Tibial artery (tissue), 4 donors: ENCODE data around the gene KRT74.

Experiments
- DNase-seq, 2 donors: peaks; one replicate each; pipeline ENCODE4 v3.0.0-alpha.2; 2019
- H3K27ac ChIP-seq, 2 donors: fragments of 200-600 bp; sonication (generic) in 1 of 2; 1 replicate in 1 of 2; 2 replicates in 1 of 2; pipeline ENCODE4 v1.5.1; 2018 to 2019; ENCODE audit warnings: mild to moderate bottlenecking in 1 of 2
- H3K27me3 ChIP-seq, 2 donors: fragments of 200-600 bp; sonication (generic) in 1 of 2; one replicate each; pipeline versions ENCODE4 v1.5.1 to v1.6.0; 2016 to 2019
- H3K36me3 ChIP-seq, 3 donors: fragments of 200-600 bp; sonication (generic) in 2 of 3; one replicate each; pipeline ENCODE4 v1.5.1; 2016 to 2019; ENCODE audit warnings: mild to moderate bottlenecking in 2 of 3
- H3K4me1 ChIP-seq, 4 donors: fragments of 200-600 bp; sonication (generic) in 2 of 4; 1 replicate in 3 of 4; 2 replicates in 1 of 4; pipeline ENCODE4 v1.5.1; 2016 to 2019
- H3K4me3 ChIP-seq, 2 donors: fragments of 200-600 bp; sonication (generic) in 1 of 2; 1 replicate in 1 of 2; 2 replicates in 1 of 2; pipeline ENCODE4 v1.5.1; 2018 to 2019; ENCODE audit warnings: mild to moderate bottlenecking in 2 of 2
- H3K9me3 ChIP-seq, 3 donors: fragments of 200-600 bp; sonication (generic) in 1 of 3; one replicate each; pipeline ENCODE4 v1.5.1; 2016 to 2019
- intact Hi-C: fragments of 100-400 bp; cut with DNase I; formaldehyde crosslinking; loops from one replicate; pipeline ENCODE4 v1.15.0; 2023; ENCODE audit warnings: low total_unique reads
- TF ChIP-seq, protein P1 (sequence below), 2 experiments: fragments of 200-600 bp in 1 of 2; fragments of 450-650 bp in 1 of 2; IDR thresholded peaks; one replicate each; pipeline ENCODE4 v1.5.1; 2017 to 2019; ENCODE audit warnings: antibody characterized with exemption in 2 of 2, mild to moderate bottlenecking in 1 of 2, moderate library complexity in 1 of 2

KRT74 gene

DNA sequence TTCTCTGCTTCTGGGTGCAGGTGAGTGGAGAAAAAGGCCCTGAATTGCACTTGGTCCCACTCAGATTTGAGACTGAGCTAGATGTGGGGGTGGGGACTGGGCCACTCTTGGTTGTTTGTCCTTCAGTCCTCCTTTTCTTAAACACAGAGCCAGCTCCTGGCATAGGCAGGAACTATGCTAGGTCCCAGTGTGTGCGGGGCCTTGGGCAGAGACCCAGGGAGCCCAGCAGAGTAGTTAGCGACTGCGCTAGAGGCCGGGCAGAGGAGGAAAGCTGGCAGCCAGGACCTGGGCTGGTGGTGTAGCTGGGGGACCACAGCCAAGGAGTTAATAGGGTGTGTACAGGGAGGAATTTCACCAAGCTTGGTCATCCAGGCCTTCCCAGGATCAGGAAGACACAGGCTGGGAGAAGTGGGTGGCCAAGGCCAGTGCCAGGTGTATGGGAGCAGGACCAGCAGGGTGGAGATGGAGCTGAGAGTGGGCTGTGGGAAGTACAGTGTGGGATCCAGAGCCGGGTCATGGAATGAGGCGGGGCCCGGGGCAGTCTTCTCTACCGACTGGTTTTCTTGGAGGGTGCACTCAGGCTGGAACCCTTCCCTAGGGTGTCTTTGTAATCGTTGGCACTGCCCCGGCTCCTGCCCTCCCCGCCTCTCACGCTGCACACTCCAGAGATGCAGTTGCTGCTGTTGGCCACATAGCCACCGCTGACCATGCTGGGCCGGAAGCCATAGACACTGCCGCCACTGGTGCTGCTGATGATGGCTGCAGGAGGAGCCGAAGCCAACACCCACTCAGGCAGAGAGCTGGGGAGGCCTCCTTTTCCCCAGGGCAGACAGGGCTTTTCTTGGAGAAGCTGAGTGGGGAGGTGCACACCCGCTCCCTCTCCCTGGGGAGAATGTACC lies 29.4 kb downstream of the KRT74 start:
- Histone ChIP-seq H3K4me3 (no peak overlapping the region), H3K27me3 (no peaks in the 10 kb centered on the region), H3K4me1 (peaks cover 0 to 31% (median 14%) of the 10 kb centered on the region in 4 donors), H3K36me3 (no peaks in the 10 kb centered on the region), H3K27ac (peak overlapping the region; percentile 29 to 55), H3K9me3 (no peaks in the 10 kb centered on the region)
- TF ChIP-seq, protein P1, sequence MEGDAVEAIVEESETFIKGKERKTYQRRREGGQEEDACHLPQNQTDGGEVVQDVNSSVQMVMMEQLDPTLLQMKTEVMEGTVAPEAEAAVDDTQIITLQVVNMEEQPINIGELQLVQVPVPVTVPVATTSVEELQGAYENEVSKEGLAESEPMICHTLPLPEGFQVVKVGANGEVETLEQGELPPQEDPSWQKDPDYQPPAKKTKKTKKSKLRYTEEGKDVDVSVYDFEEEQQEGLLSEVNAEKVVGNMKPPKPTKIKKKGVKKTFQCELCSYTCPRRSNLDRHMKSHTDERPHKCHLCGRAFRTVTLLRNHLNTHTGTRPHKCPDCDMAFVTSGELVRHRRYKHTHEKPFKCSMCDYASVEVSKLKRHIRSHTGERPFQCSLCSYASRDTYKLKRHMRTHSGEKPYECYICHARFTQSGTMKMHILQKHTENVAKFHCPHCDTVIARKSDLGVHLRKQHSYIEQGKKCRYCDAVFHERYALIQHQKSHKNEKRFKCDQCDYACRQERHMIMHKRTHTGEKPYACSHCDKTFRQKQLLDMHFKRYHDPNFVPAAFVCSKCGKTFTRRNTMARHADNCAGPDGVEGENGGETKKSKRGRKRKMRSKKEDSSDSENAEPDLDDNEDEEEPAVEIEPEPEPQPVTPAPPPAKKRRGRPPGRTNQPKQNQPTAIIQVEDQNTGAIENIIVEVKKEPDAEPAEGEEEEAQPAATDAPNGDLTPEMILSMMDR (IDR thresholded peaks at IDR 0.05), result peak; percentile 41 to 42
- intact Hi-C loops, result no loop called here
- peak; percentile 47 to 84 for DNase-seq

DNA sequence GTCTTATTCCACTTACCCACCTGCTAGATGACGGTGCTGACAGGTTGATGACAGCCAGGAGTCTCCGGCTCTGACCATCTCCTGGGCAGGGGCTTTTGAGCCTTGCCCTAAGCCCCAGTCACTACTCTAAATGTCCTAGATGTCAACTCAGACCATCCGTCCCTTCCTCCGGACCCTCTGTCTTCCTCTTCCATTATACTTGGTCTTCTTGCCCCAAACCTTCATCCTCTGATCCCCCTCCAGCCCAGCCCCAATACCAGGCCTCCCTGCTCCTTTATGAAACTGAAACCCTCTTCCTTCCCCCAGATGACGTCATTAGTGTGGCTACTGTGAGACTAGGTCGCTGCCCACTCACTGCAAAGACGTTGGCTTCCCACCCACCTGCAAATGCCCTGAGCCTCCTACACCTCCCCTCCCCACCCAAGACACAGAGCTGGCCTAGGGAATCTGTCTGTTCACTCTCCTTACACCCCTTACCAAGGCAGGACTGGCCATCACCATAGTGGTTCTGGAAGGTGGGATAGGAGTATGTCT lies 30.8 kb downstream of the KRT74 start:
- H3K36me3 ChIP-seq, result no peaks in the 10 kb centered on the region
- intact Hi-C loops, result no loop called here
- TF ChIP-seq, protein P1 (IDR thresholded peaks at IDR 0.05), result no peak
- no peak overlapping the region for H3K4me3 ChIP-seq
- DNase-seq, result no peak
- H3K4me1 ChIP-seq, result peaks cover 0 to 36% (median 14%) of the 10 kb centered on the region in 4 donors
- H3K27me3 ChIP-seq, result no peaks in the 10 kb centered on the region
- no peaks in the 10 kb centered on the region for H3K9me3 ChIP-seq
- no peak overlapping the region for H3K27ac ChIP-seq

DNA sequence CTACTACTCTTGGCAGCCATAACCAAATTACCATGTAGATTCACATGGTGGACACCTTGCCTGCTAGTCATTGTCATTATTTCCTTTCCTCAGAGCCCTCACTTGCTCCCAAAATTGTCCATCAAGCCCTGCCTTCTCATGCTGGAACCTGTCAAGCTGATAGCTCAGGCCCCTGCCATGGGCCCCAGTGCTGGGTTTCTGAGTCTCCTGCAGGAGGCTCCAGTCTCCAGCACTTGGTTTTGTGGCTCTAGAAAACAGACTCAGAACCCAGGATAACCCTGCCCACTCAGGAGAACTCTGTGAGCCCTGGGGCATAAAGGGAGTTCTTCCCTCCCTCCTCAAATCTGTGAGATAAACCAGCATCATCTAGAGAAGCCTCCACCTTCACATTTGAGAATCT lies 31.5 kb downstream of the KRT74 start:
- Histone ChIP-seq H3K27me3 (no peaks in the 10 kb centered on the region), H3K27ac (no peak overlapping the region), H3K9me3 (no peaks in the 10 kb centered on the region), H3K4me1 (peaks cover 0 to 36% (median 14%) of the 10 kb centered on the region in 4 donors), H3K36me3 (no peaks in the 10 kb centered on the region), H3K4me3 (no peak overlapping the region)
- TF ChIP-seq, protein P1 (IDR thresholded peaks at IDR 0.05), result no peak
- intact Hi-C loops, result no loop called here
- DNase-seq, result no peak

DNA sequence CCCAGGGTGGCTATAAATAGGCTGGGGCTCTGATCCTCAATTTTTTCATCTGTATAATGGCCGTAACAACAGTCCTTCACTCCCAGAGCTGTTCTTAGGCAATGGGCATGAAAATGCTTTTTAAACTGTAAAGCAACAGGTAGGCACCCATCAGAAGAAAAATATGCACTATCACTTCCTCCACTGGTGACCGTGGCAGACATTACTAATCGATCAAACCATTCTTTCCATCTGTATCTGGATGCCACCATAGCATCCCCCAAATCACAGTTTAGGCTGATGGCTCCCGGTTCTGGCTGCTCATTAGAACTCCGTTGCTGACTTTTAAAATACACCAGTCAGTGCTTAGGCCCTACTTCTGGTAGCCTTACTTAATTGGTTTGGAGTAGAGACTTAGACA lies 31.9 kb downstream of the KRT74 start:
- H3K4me3 ChIP-seq, result no peak overlapping the region
- peaks cover 0 to 36% (median 14%) of the 10 kb centered on the region in 4 donors for H3K4me1 ChIP-seq
- no peaks in the 10 kb centered on the region for H3K9me3 ChIP-seq
- TF ChIP-seq, protein P1 (IDR thresholded peaks at IDR 0.05), result no peak
- no peaks in the 10 kb centered on the region for H3K36me3 ChIP-seq
- no peak overlapping the region for H3K27ac ChIP-seq
- intact Hi-C loops, result no loop called here
- no peak for DNase-seq
- H3K27me3 ChIP-seq, result no peaks in the 10 kb centered on the region

DNA sequence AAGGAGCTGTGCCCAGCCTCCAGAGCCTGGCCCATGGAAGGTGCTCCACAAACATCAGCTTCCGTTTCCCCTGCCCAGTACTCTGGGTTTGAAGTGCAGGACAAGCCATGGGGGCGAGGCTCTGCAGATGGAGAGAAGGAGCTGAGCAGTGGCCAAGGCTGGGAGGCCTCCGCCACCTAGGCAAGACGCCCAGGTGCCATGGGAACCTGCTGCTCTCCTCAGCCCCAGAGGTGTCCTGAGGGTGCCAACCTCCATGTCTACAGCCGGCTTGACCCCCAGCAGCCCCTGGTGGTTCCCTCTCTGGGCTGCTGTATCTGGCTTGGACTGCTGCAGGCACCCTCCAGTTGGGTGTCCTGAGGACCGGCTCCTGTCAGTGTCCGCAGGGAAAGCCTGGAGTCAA lies 33.1 kb downstream of the KRT74 start:
- no peak overlapping the region for H3K4me3 ChIP-seq
- no peak for DNase-seq
- H3K36me3 ChIP-seq, result no peaks in the 10 kb centered on the region
- TF ChIP-seq, protein P1 (IDR thresholded peaks at IDR 0.05), result no peak
- no peak overlapping the region for H3K27ac ChIP-seq
- H3K27me3 ChIP-seq, result no peaks in the 10 kb centered on the region
- intact Hi-C loops, result no loop called here
- peaks cover 0 to 36% (median 14%) of the 10 kb centered on the region in 4 donors for H3K4me1 ChIP-seq
- no peaks in the 10 kb centered on the region for H3K9me3 ChIP-seq
